ENCODE data around the gene COX7B2.

The COX7B2 gene, protein sequence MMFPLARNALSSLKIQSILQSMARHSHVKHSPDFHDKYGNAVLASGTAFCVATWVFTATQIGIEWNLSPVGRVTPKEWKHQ

DNA sequence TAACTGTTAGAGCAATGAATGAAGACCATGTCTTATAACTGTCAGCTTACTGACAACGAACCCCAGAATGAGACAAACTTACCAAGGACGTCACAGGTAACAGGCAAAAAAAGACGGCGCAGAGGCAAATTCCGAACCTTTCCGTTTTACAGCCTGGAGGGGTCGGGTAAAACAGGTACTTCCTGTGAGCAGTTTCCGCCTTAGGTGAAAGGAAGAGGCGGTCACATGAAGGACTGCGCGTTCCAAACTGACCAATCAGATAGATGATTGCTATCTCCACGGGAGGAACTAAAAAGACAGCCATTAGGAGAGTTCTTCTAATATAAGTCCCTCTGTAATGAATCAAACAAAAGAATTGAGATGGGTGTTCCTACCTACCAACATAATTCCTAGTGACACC, at the start of gene COX7B2:
Gene COX7B2, minus strand, starts transcription at position 168 of the 400 bp plus-strand sequence. CDS start 174,053 bp downstream, outside the sequence.
- no peak for DNase-seq (ENCODE audit: low read depth in 2 of 2)

DNA sequence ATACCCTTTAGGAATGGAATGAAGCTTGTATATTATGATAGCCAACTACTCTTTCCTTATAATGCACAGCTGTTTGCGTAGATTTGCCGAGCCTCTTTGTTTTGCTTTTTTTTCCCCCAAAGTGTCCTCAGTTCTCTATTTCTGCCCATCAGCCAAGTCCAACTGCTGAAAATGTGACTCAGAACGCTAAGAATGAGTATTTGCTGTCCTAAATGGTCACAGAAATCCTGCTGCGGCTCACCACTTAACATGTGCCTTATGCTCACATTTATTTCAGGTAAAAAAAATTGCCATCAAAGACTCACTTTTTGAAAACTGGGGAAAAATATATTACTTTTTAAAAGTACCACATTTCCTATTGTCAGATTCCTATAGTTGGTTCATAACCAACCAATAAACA, 47.4 kb upstream of the COX7B2 start:
- no peak for DNase-seq (ENCODE audit: low read depth in 2 of 2)

DNA sequence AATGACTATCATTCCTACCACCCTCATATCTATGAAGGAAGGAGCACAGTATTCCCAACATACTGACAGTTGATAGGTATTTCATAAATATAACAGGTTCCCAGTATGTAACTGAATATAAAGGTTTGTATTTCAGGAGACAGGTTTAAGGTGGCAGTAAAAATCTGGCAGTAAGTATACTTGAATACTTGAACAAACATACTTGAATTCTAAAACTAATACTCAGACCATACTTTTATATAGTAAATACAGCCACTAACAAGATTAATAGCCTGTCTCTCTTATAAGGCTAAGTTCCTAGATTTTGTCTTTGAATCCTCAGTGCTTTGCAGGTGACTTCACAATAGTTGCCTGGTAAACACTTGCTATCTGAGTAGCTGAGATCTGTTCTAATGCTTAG, 46.6 kb upstream of the COX7B2 start:
- DNase-seq (ENCODE audit: low read depth in 2 of 2), result no peak

DNA sequence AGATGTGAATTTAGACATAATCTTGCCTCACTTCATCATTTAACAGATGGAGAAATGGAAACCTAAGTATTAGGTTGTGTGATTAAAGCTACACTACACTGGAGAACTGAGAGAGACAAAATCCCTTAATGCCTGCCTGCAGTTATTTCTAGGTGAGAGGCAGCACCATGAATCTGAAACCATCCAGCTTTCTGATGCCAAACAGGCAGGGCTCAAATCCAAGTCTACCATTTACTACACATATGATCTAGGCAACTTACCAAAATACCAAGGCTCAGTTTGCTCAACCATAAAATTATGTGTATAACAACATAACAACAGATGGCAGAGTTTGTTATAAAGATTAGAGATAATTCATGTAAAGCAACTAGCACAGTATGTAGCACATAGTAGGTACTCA, 45.6 kb upstream of the COX7B2 start:
- DNase-seq (ENCODE audit: low read depth in 2 of 2), result no peak

DNA sequence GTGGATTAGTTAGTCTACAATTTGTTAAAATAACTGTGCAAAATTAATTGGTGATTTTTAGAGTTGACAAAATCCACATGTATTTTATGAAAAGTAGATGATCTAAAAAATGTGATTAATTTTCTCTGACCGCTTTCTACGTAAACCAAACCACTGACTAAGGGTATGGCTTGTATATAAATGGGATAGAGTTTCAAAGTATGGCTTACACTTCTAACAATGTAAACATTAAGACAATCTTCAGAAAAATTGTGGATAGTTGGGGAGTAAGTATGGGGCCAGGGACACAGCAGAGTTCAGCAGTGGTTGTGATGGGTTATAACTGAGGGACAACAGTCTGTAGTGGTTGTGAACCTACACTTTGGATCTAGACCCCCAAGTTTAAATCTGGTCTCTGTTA, 44.5 kb upstream of the COX7B2 start:
- DNase-seq (ENCODE audit: low read depth in 2 of 2), result no peak

DNA sequence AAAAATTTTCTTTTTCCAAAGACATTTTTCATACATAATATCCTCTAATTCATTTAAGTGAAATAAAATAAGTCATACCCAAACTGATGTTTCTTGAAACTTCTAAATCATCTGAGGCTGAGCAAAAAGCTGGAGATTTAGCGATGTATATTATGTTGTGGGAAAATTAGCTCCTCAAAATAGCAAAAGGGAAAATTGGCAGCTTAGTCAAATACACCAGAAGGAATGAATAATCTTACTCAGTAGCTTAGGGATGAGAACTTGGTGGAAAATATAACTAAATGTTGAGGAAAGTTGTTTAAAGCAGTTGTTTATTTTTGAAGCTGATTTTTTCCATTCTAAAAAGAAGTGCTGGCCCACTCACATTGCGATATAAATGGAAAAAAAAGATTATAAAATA, 43.4 kb upstream of the COX7B2 start:
- DNase-seq (ENCODE audit: low read depth in 2 of 2), result no peak

DNA sequence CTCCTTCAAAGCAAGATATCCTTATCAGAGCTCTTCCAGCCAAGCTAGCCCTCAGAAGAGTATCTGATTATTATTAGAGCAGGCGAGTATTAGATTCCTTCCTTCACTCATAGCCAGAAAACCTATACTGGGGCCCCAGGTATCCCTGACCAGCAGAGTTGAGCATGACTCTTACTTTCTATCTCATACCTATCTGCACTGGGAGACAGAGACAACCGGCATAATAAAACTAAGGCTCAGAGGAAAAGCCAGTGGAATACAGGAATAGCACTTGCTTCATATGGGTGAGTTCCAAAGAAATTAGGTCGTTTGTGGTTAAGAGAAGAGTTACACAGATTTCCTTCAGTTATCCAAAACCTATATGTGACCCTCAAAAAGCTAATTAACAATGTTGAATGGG, 41.8 kb upstream of the COX7B2 start:
- DNase-seq (ENCODE audit: low read depth in 2 of 2), result no peak

DNA sequence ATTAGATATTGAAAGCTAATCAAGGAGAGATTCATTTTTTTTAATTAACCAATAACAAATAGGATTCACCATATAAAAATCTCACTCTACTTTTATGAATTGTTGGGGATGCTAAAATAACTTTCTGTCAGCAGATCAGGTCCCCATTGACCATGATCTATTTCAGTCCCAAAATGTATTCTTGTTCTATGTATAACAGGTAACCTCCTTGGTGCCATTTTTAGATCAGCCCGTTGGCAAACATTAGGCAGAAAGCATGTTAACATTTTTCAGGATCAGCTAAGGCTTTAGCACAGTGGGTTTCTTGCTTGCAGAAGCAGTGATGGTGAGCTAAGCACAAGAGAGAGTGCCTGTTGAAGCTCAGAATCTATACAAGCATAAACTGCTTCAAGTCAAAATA, 40.8 kb upstream of the COX7B2 start:
- no peak for DNase-seq (ENCODE audit: low read depth in 2 of 2)

DNA sequence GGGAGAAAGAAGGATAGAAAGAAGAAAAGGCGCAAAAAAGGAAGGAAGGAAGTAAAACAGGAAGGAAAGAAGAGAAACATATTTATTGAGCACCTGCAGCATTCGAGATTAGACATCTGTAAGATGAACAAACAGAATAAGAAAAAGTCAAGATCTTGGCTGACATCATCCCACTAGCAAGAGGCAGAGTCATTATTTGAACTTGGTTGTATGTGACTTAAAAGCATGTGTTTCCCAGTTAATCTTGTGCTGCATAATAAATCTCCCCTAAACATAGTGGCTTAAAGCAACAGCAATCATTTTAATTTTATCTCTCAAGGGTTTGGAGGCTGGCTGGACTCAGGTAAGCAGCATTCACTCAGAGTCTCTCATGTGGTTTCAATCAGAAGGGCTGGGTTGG, 38.5 kb upstream of the COX7B2 start:
- DNase-seq (ENCODE audit: low read depth in 2 of 2), result no peak

DNA sequence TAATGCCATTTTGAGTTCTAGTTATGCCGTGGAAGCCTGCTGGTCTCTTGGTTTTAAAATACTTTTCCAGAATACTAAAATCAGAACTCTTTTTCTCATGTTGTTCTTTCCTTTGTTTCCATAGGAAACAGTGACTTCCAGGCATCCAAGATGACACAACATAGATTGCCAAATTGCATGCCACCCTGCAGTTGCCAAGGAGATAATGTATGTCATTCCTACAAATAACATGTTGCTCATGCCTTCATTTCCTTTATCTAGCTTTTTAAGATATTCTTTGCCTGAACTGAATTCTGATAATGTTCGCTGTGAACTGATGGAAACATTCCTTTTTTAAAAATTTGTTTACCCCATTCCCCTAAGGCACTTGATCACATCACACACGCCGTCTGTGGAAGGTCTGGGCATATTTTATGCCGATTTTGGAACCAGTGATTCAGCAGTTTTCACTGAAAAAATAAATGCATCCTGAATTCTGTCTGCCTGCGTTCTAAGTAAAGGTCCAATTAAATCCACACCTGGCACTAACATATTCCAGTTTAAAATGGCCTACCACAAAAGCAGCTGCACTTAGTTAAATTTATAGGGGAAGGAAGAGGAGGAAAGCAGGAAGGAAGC, 38.0 kb upstream of the COX7B2 start:
- DNase-seq (ENCODE audit: low read depth in 2 of 2), result no peak

DNA sequence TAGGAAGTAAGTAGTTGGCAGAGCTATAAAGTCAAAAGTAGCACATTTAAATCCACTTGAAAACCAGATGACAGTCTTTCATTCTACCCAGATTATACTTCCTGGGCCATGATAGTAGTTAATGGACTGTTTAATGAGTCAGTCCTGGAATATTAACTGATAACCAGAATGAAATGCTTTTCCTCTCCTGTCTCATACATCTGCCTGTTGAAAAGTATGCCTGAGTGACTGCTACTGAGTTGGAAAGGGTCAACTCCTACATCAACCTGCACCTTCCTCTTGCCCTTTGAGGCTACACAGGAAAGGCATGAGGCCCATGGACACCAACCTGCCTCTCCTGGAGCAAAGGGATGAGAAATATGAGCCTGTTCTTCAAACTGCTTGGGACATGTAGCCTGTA, 36.0 kb upstream of the COX7B2 start:
- no peak for DNase-seq (ENCODE audit: low read depth in 2 of 2)

DNA sequence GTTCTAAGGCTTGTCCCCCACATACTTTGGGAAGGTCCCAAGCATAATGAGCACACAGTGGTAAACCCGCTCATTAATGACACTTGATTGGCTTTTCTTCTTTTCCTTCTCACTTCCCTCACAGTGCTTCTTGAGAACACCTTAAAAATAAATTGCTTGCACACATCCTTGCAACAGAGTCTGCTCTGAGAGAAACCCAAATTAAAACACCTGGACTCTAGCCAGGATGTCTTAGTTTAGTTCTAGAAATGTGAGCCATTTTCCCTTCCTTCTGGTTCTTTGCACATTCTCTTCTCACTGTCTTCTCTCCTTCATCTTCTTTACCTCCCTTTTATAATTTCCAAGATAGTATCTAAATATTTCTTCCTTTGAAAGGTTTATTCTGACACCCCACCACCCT, 35.3 kb upstream of the COX7B2 start:
- no peak for DNase-seq (ENCODE audit: low read depth in 2 of 2)

DNA sequence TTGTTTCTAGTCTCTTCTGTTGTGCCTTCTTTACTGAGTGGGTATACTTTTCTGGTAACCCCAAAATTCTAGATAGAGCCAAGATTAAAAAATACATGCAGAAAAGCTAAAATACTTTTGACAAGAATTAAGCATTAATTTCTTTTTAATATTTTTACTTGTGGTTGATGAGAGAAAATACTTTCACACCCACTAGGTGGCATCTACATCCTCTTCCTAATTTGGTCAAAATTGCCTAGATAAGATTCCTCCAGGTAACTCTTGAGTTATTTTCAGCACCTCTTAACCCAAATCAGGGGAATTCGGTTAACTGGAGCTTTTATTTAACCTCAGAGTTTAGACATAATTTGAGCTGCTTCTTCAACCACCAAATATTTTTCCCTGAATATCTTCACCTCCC, 28.4 kb upstream of the COX7B2 start:
- DNase-seq (ENCODE audit: low read depth in 2 of 2), result no peak

DNA sequence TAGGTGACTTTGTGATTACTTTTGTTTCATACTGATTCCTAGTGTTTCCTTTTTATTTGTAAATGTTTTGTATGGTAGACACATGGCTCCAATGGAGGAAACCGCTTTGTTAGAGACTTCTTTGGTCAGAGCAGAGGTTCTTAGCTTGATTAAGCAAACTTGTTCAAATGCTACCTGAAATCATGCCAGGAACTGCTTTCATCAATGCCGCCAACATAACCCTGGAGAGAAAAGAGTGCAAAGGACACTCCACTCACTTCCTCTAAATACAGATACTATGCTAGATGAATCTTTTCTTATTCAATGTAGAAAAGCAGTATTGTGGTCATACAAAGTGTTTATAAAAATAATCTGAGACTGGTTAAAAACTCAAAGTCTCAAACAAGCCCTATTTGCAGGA, 25.7 kb upstream of the COX7B2 start:
- no peak for DNase-seq (ENCODE audit: low read depth in 2 of 2)

DNA sequence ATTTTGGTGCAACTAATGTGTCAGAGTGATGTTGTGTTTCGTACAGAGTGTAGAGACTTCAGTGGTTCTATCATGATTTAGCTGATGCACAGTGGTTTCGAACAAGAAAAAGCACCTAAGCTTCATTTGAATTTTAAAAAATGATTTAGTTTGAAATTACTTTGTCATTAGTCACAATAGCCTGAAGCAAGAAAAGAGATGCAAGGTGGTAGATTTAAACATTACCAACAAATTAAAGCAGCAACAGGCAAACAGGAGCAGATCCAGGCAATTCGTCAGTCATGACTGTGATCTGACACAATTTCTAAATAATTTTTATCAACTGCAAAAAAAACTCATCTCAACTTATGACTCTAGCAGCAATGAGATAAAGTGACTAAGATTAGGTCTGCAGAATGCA, 24.6 kb upstream of the COX7B2 start:
- no peak for DNase-seq (ENCODE audit: low read depth in 2 of 2)

DNA sequence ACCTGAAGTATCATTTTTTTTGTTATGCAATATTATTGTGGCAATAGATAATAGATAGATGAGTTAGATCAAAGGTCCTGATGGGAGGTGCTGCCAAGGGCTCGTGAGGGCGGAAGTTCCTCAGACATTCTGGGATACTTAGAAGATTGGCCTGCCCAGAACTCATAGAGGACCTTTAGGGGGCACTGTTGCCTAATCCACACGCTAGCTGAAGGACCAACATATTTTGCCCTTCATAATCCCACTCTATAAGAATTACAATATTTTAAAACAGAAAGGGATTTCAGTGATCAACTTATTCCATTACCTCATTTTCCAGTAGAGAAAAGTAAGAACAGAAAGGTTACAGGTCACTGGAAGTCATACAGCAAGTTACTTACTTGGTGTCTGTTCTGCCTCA, 22.9 kb upstream of the COX7B2 start:
- peak in 1 of 2 experiments; percentile 0 for DNase-seq (ENCODE audit: low read depth in 2 of 2)

DNA sequence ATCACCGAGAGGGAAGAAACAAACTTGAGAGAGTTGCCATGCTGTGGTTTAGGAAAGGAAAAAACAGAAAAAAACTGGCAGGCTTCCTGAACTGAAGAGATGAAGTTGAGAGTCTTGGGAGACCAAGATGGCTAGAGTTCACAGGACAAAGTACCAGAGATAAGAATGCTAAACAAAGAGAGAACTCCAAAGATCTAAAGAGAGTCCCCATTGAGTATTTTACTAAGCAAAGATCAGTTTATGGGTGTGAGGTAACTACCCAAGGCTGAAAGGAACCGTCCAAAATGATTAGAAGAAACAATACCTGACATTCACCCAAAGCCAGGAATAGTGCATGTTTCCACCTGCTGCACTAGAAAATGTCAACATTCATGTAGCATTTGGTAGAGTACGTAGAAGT, 21.8 kb upstream of the COX7B2 start:
- DNase-seq (ENCODE audit: low read depth in 2 of 2), result no peak

DNA sequence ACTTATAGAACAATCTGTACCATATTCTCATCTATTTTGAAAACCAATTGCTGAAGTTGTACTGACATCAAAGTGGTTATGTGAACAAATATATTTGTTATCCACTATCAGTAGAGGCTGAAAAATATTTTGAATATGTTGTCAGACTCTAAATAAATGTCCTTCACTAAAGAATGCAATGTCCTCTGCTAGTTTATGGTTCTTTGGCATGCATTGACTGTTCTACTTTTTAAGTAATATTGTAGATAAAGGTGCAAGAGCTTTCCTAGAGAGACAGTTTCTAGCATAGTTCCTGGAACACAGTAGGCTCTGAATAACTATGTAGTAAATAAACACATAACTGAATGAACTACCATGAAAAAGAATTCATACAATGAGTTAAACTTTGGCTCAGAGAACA, 18.2 kb upstream of the COX7B2 start:
- no peak for DNase-seq (ENCODE audit: low read depth in 2 of 2)

DNA sequence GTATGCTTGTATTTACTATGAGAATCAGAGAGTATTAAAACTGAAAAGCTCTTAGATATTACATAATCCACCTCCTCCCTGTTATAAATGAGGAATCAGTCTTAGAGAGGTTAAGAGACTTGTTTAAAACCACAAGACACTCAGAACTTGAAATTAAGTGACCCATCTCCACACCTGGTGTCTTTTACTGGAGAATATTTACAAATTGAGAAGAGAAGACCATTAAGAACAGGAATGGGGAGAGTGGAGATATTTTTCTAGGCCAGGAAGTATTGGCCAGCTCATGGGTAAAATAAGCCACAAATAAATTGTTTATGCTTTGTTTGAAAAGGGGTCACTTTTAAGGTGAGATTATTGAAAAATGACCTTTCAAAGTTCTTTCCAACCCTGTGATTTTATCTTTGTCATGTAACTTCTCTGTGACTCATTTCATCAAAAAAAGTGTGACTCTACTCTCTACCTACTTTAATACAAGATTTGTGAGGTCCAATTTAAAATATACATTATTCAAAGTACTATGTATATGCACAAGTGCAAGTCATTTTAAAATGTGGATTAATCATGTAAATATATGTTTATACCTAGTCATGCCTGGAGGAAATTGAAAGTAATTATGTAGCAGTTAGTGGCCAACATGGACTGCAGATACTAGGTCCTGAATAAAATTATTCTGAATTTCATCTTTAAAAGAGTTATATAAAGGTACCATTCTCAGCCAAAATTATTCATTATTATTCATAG, 15.9 kb upstream of the COX7B2 start:
- DNase-seq (ENCODE audit: low read depth in 2 of 2), result no peak

DNA sequence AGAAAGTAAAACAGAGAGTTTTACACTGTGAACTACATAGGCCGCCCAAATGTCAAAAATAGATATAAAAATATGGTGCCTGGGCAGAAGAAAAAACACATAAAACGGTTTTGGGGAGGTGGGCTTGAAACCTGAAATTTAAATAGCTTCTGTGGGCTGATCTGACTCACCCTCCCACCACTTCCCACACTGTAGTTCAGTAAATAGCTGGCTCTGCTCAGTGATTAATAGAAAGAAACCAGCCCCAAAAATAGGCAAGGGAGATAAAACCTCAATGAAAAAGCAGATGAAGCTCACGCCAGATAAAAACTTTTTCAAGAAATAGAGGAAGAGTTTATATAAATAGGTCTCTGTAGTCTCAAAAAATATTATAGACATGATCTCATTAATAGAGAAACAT, 13.2 kb upstream of the COX7B2 start:
- DNase-seq (ENCODE audit: low read depth in 2 of 2), result no peak

DNA sequence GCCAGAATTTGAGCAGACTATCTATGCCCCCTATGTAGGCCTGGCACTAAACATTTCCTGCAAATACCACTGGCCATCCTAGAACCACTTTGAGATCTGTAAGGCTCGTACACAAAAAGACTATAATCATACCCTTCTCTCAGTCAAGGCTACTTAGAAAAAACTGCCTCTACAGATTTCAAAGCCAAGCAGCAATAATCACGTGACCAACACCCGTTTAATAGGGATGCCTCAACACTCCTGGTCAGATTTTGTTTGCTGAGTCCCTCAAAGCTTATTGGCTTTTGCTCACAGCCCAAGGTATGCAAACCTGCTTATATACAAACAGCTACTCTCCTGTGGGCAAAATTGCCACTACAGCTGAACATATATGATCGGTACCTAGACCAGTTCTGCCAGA, 897 bp downstream of the COX7B2 start:
- DNase-seq (ENCODE audit: low read depth in 2 of 2), result no peak

DNA sequence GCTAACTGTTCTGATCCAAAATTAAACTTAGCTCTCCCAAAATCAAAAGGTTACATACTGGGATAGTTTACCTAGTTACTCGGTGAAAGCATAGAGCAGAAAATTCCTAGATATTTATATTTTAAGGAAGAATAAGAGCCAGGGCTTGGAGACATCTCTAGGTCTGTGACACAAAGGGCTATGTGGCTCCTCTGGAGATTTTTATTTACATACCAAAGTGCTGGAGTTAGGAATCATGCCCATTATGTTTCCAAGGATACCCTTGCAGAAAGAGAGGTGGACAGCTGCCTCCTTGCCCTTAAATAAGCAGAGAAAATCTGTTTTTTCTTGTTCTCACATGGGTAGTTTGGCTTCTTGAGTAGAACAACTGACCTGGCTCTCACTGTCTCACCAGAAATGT, 9.0 kb downstream of the COX7B2 start:
- no peak for DNase-seq (ENCODE audit: low read depth in 2 of 2)

DNA sequence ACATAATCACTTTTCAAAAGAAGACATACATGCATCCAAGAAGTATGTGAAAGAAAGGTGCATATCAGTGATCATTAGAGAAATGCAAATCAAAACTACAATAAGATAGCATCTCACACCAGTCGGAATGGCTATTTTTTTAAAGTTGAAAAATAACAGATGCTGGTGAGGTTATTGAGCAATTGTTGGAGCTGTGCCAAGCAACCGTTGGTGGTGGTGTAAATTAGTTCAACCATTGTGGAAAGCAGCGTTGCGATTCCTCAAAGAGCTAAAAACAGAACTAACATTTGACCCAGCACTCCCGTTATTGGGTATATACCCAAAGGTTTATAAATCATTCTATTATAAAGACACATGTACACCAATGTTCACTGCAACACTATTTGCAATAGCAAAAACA, 14.2 kb downstream of the COX7B2 start:
- no peak for DNase-seq (ENCODE audit: low read depth in 2 of 2)

DNA sequence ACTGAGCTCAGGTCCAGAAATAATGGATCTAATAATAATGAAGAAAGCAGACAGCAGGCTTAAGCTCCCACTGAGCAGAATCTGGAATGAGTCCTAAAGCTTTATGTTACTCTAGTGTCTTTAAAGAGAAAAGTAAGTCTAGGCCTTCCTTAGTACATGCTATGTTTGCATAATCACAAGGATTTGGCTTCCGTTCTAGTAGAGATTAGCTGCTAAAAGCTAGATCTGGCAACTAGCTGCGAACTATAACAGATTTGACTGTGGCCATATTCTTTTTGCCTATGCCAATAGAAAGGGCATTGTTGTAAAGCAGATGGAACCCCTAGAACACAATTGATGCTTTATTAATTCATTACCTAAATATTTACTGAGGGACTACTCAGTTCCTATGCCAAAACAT, 19.0 kb downstream of the COX7B2 start:
- DNase-seq (ENCODE audit: low read depth in 2 of 2), result no peak
